Activated naive CD4-positive, alpha-beta T cell treated with anti-CD3 and anti-CD28 coated beads for 36 hours (primary cell): Measurements from ENCODE around the gene HNRNPR. TPM values are rescaled to one million over a fixed set of nuclear protein-coding genes. Genes with fewer than 3 reads are reported as not detected.
A peak's percentile ranks its signal among the peaks of the same experiment; 100 is the strongest.
"Not testable (repeated sequence)": the region's sequence is repeated elsewhere in the genome, so short reads cannot be mapped to it uniquely, and the experiment has no call there.

Experiments used
- CTCF ChIA-PET: fragments of 350-600 bp; sonication (Branson Sonifier 250); formaldehyde crosslinking; loops from one replicate; lab custom pipeline; 2021; ENCODE audit warnings: antibody characterized with exemption; lab: Charles Lee
- DNase-seq: peaks from one replicate; pipeline ENCODE4 v3.0.0-alpha.2; 2020
- H3K27ac Mint-ChIP-seq: one replicate; pipeline ENCODE4 v1.8.0; 2021; ENCODE audit warnings: mild to moderate bottlenecking, mixed read lengths
- H3K27me3 Mint-ChIP-seq: one replicate; pipeline ENCODE4 v1.8.0; 2021; ENCODE audit warnings: low read depth, mixed read lengths
- H3K36me3 Mint-ChIP-seq: one replicate; pipeline ENCODE4 v1.8.0; 2021; ENCODE audit warnings: low read depth, mixed read lengths
- H3K4me1 Mint-ChIP-seq: one replicate; pipeline ENCODE4 v1.8.0; 2021; ENCODE audit warnings: low read depth, mixed read lengths
- H3K4me3 Mint-ChIP-seq: one replicate; pipeline ENCODE4 v1.8.0; 2021; ENCODE audit warnings: mild to moderate bottlenecking, moderate library complexity, mixed read lengths
- H3K9me3 Mint-ChIP-seq: one replicate; pipeline ENCODE4 v1.8.0; 2021; ENCODE audit warnings: mixed read lengths
- intact Hi-C: fragments of 100-400 bp; cut with micrococcal nuclease; formaldehyde crosslinking; loops from one replicate; pipeline ENCODE4 v1.15.1; 2023
- total RNA-seq, 2 experiments: library from RNA; stranded (reverse); gene quantifications; one replicate each; pipeline ENCODE4 v1.2.3, GENCODE V29; 2021

HNRNPR gene
- total RNA-seq, 2 experiments from 2014 or later = 203 to 208 TPM

GRCh38 chr1:23376890-23377811 lies 33.1 kb upstream of the HNRNPR start:
- DNase-seq = no peak
- H3K4me1 Mint-ChIP-seq = no peaks in the 10 kb centered on the region
- H3K9me3 Mint-ChIP-seq = no peaks in the 10 kb centered on the region
- CTCF ChIA-PET = interaction anchor here (0.7 kb wide), 1 partner anchor 19 kb away, joined by 3 read pairs; no protein-coding TSS in a partner anchor
- H3K27me3 Mint-ChIP-seq = no peaks in the 10 kb centered on the region
- H3K27ac Mint-ChIP-seq = no peak overlapping the region
- no peaks in the 10 kb centered on the region for H3K36me3 Mint-ChIP-seq
- no peak overlapping the region for H3K4me3 Mint-ChIP-seq
- intact Hi-C loops = no loop called here

DNA sequence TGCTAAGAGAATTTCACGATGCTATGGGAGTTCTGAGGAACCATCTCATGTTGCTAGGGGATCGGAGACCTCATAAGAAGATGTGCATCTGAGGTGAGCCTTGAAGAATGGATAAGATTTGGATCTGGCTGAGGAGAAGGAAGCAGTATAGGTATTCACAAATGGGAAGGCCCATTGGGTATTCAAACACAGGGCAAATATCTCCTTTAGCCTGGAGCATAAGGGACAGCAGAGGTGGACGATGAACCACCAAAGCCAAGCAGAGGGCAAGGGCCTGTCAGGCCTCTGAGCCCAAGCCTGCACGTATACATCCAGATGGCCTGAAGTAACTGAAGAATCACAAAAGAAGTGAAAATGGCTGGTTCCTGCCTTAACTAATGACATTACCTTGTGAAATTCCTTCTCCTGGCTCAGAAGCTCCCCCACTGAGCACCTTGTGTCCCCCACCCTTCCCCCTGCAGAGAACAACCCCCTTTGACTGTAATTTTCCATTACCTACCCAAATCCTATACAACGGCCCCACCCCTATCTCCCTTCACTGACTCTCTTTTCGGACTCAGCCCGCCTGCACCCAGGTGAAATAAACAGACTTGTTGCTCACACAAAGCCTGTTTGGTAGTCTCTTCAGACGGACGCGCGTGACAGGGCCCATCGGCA lies 30.1 kb upstream of the HNRNPR start:
- H3K27ac Mint-ChIP-seq, H3K36me3 Mint-ChIP-seq, H3K27me3 Mint-ChIP-seq, DNase-seq, intact Hi-C loops, H3K4me3 Mint-ChIP-seq, H3K9me3 Mint-ChIP-seq, H3K4me1 Mint-ChIP-seq: not testable (repeated sequence)
- CTCF ChIA-PET = interaction anchor here (1.0 to 1.3 kb wide), 3 partner anchors 30 to 165 kb away, joined by 3 to 4 read pairs (median 3); no protein-coding TSS in a partner anchor

GRCh38 chr1:23371987-23372880 lies 28.1 kb upstream of the HNRNPR start:
- intact Hi-C loops = no loop called here
- CTCF ChIA-PET = no interaction called here
- peaks cover 14% of the 10 kb centered on the region for H3K4me1 Mint-ChIP-seq
- no peak overlapping the region for H3K4me3 Mint-ChIP-seq
- DNase-seq = no peak
- no peaks in the 10 kb centered on the region for H3K9me3 Mint-ChIP-seq
- no peaks in the 10 kb centered on the region for H3K36me3 Mint-ChIP-seq
- no peak overlapping the region for H3K27ac Mint-ChIP-seq
- no peaks in the 10 kb centered on the region for H3K27me3 Mint-ChIP-seq

DNA sequence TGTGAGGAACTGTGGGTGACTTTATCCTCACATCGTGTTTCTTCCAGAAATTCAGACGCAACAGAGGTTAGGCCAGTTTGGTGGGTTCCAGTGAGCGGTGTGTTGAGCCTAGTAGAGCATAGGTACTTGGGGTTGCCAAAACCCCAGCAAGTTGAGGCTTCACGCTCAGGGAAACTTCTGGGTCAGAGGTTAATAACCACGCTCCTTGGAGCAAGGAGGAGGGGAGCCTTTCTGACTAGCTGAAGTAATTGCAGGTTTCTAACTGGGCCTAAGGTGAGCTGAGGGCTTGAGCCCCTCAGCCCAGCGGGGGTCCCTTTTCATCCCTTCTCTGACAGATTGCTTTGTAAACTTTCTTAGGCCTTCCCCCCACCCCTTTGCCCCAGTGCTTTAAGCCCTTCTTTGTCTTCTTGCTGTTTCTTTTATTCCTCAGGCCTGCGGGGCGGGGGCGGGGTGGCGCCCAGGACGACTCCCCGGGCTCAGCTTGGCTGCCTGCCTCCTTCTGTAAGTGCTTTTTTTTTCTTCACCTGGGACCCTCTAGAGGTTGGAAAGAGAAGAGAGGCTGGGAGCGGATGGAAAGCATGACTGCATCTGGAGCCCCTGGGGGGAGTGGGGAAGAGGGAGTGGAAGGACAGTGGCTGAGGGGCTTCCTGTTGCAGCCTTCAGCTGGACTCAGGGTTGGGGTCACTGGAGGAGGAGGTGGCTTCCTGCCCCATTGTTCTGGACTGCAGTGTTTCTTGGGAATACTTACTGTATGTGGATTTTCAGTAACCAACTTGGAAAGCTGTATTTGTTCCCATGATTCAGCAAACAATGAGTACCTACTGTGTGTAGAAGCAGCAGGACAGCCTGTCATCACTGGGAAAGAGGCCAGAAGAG lies 26.9 kb upstream of the HNRNPR start:
- Mint-ChIP-seq H3K4me3 (no peak overlapping the region), H3K27ac (no peak overlapping the region), H3K36me3 (peaks cover 3% of the 10 kb centered on the region), H3K27me3 (no peaks in the 10 kb centered on the region), H3K9me3 (no peaks in the 10 kb centered on the region), H3K4me1 (peaks cover 22% of the 10 kb centered on the region)
- CTCF ChIA-PET = interaction anchor here (1.5 kb wide), 1 partner anchor 169 kb away, joined by 3 read pairs; no protein-coding TSS in a partner anchor
- intact Hi-C loops = no loop called here
- no peak for DNase-seq

DNA sequence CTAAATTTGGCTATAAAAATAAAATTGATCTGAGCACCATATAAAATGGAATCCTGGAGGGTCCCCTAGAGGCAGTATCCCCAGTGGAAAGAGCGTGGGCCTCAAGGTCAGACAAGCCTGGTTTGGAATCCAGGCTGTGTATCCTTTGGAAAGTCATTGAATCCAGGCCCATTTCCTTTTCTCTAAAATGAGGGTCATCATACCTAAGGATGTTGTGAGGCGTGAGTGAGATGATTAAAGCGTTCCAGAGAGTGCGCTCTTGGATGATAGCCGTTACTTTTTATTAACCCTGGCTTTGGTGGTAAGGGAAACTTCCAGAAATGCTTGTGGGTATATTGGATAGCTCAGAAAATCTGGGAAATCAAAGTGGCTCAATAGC lies 26.2 kb upstream of the HNRNPR start:
- no peak for DNase-seq
- intact Hi-C loops = no loop called here
- Mint-ChIP-seq H3K27ac (no peak overlapping the region), H3K27me3 (no peaks in the 10 kb centered on the region), H3K36me3 (peaks cover 6% of the 10 kb centered on the region), H3K9me3 (no peaks in the 10 kb centered on the region), H3K4me3 (peak overlapping the region; percentile 97), H3K4me1 (peaks cover 22% of the 10 kb centered on the region)
- CTCF ChIA-PET = interaction anchor here (1.5 kb wide), 1 partner anchor 169 kb away, joined by 3 read pairs; no protein-coding TSS in a partner anchor

DNA sequence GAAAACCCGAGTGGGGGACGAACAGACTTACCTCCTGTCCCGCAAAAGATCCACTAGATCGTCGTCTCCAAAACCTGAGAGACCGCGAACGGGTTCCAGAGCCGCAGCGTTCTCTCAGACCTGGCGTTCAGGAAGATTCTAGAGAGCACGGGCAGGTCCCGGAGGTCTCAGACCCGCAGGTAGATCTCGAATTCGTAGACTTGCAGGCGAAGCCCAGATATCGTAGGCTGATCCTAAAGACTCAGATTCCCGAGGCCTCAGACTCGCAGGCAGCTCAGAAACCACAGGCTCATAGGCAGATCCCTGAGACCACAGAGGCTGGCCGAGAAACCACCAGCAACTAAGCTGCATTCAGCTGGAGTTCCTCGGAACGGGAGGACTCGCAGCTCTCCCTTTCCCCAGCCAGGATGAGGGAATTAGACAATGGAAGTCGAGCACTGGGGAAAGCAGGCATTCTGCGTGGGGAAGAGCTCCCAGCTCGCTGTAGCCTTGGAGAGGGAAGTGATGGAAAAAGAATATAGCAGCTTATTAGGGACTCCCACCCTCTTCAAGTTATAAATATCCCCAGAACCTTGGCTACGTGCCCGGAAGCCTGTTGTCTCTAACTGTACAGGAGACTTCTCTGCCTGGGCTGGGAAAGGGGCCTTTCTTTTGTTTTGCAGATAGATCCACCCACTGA lies 25.4 kb upstream of the HNRNPR start, which contains the start of gene ZNF436:
TSS of gene ZNF436 (minus strand) at position 502 of the 679 bp plus-strand sequence. CDS start 1,831 bp downstream, outside the sequence.
- CTCF ChIA-PET = interaction anchor here (0.9 to 1.5 kb wide), 2 partner anchors 29 to 170 kb away, joined by 3 to 5 read pairs; no protein-coding TSS in a partner anchor
- Mint-ChIP-seq H3K4me1 (peaks cover 22% of the 10 kb centered on the region), H3K9me3 (peaks cover 2% of the 10 kb centered on the region), H3K36me3 (peaks cover 13% of the 10 kb centered on the region), H3K27me3 (no peaks in the 10 kb centered on the region), H3K4me3 (peak within 1 kb of the TSS; percentile 97), H3K27ac (peak within 1 kb of the TSS; percentile 98)
- DNase-seq = peak; percentile 70
- intact Hi-C loops = loop anchor here (5.0 to 10.0 kb wide), 2 partner anchors 375 to 498 kb away; partner anchors contain the start of genes ELOA and FUCA1

GRCh38 chr1:23368562-23369334 lies 24.7 kb upstream of the HNRNPR start:
- peak; percentile 92 for DNase-seq
- Mint-ChIP-seq H3K27ac (peak overlapping the region; percentile 98), H3K9me3 (peaks cover 4% of the 10 kb centered on the region), H3K4me3 (peak overlapping the region; percentile 97), H3K4me1 (peaks cover 22% of the 10 kb centered on the region), H3K36me3 (peaks cover 20% of the 10 kb centered on the region), H3K27me3 (no peaks in the 10 kb centered on the region)
- intact Hi-C loops = loop anchor here (1.0 to 10.0 kb wide), 7 partner anchors 24 to 499 kb away; partner anchors contain the start of genes ASAP3, ELOA, FUCA1 and HNRNPR
- CTCF ChIA-PET = interaction anchor here (0.8 to 1.5 kb wide), 6 partner anchors 25 to 1405 kb away, joined by 3 to 5 read pairs (median 4); partner anchors contain the start of gene HNRNPR

- Mint-ChIP-seq H3K27ac (peak overlapping the region; percentile 98), H3K36me3 (peaks cover 28% of the 10 kb centered on the region), H3K4me1 (peaks cover 22% of the 10 kb centered on the region), H3K4me3 (peak overlapping the region; percentile 97), H3K27me3 (no peaks in the 10 kb centered on the region), H3K9me3 (peaks cover 10% of the 10 kb centered on the region)
- DNase-seq = peak; percentile 99
- CTCF ChIA-PET = interaction anchor here (0.8 to 1.2 kb wide), 4 partner anchors 24 to 1404 kb away, joined by 3 to 5 read pairs (median 4); partner anchors contain the start of gene HNRNPR
- intact Hi-C loops = loop anchor here (1.0 to 10.0 kb wide), 7 partner anchors 24 to 499 kb away; partner anchors contain the start of genes ASAP3, ELOA, FUCA1 and HNRNPR
Observed at GRCh38 chr1:23367791-23368561, 23.9 kb upstream of the HNRNPR start.

GRCh38 chr1:23367451-23367790 lies 23.3 kb upstream of the HNRNPR start:
- DNase-seq = no peak
- Mint-ChIP-seq H3K27me3 (no peaks in the 10 kb centered on the region), H3K4me1 (peaks cover 22% of the 10 kb centered on the region), H3K9me3 (peaks cover 15% of the 10 kb centered on the region), H3K36me3 (peaks cover 33% of the 10 kb centered on the region), H3K4me3 (peak overlapping the region; percentile 97), H3K27ac (peak overlapping the region; percentile 98)
- intact Hi-C loops = loop anchor here (5.0 to 10.0 kb wide), 2 partner anchors 377 to 500 kb away; partner anchors contain the start of genes ELOA and FUCA1
- CTCF ChIA-PET = no interaction called here
